ENCODE results near the gene TTLL9. TPM values are rescaled to one million over a fixed set of nuclear protein-coding genes. Genes with fewer than 3 reads are reported as not detected.

Gene TTLL9
- total and polyA plus RNA-seq, 2 of the 13 experiments (the other 11 are each of a cell fraction or from before 2014, with no cell fraction given), result not detected

DNA sequence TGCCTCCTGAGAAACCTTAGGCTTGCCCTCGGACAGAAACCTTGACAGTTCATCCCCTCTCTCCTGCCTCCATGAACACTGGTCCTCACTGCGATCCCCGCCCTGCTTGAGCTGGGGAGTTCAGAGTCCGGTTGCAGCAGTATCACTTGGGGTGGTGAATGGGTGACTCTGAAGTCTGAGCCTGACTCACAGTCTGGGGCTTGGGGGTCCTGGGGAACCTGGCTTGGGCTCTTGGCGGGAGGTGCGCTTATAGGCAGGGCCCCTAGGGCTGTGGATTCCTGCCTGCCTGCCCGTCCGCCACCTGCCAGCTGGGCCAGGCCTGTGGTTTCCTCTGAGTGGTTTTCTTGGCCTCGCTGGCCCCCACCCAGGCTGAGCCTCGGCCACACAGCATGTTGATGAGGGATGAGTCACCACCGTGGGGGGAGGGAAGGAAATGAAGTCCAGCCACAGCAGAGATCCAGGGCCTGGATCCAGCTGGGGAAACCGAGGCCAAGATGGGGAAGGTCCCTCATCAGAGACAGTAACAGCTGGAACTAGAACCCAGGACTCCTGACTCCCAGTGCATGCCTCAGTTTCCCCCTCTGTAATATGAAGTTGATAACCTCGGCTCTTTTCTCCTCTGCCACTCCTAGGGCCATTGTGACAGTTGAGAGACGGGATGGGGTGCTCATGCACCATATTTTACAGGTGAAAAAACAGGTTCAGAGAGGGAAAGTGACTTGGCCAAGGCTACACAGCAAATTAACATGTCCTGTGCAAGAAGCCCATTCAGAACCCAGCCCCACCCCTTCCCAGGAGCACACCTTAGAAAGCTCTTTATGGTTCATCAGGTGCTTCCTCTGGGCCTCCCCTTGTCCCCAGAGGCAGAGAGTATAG lies 34.2 kb upstream of the TTLL9 start:
- H3K4me1 ChIP-seq (ENCODE audit: insufficient read depth, low read length), result peaks cover 31% of the 10 kb centered on the region
- peaks cover 9 to 13% of the 10 kb centered on the region in 2 experiments; a peak in 3 of 5 replicates for H3K27me3 ChIP-seq (ENCODE audit: control insufficient read depth in 1 of 2, insufficient read depth in 2 of 2, low read length in 2 of 2)
- no peak overlapping the region for H3K9ac ChIP-seq (ENCODE audit: insufficient read depth, low read depth, low read length)
- ChIA-PET POLR2A (interaction anchor here (1.1 to 1.2 kb wide), 2 partner anchors 10 to 25 kb away, joined by 3 to 4 read pairs; no protein-coding TSS in a partner anchor), CTCF (ENCODE audit: low intra/inter-chr PET ratio, low total read pairs) (no interaction called here)
- H3K79me2 ChIP-seq (ENCODE audit: insufficient read depth, low read length), result no peaks in the 10 kb centered on the region
- H4K20me1 ChIP-seq (ENCODE audit: insufficient read depth, low read length), result no peaks in the 10 kb centered on the region
- H3K9me3 ChIP-seq (ENCODE audit: low read length), result no peaks in the 10 kb centered on the region
- H3K4me3 ChIP-seq (replicated peaks in 1 of 3; ENCODE audit: insufficient read depth in 1 of 3, low read depth in 2 of 3, low read length in 3 of 3), result peak overlapping the region in 2 of 3 experiments; percentile 3 to 55; a peak in 2 of 6 replicates
- H3K36me3 ChIP-seq (replicated peaks in 1 of 2; ENCODE audit: control insufficient read depth in 1 of 2, insufficient read depth in 2 of 2, low read length in 2 of 2), result no peaks in the 10 kb centered on the region
- 9% methylated on average over 14 of the region's 14 CpGs for WGBS (ENCODE audit: low lambda C conversion rate)
- BruUV-seq (replicated peaks), result no TSS peak
- intact Hi-C loops (cut with micrococcal nuclease; ENCODE audit: unreplicated experiment) (no loop called here), in situ Hi-C loops (cut with HindIII; ENCODE audit: extremely low pct_ligation_motif_present, low pct_unique_long_range_greater_than_20kb) (no loop called here)
- peak overlapping the region; percentile 9 for H2AFZ ChIP-seq (ENCODE audit: low read length)
- H3K27ac ChIP-seq (ENCODE audit: extremely low read length, insufficient read depth, low read length), result no peak overlapping the region
- ATAC-seq (peak; percentile 62), DNase-seq (ENCODE audit: low spot score) (peak; percentile 59), FAIRE-seq (peak; percentile 81)
- peak overlapping the region; percentile 61 for H3K4me2 ChIP-seq (ENCODE audit: low read depth, low read length)
- TF ChIP-seq KAT8 (CRISPR knock-in tag; IDR thresholded peaks at IDR 0.05), result 0 out of 2 replicates have a peak, but pooled peaks have one; percentile 26
- no peak for TF ChIP-seq MIER2 (CRISPR knock-in tag; IDR thresholded peaks at IDR 0.05)
- no peak for TF ChIP-seq MAFG (CRISPR knock-in tag; IDR thresholded peaks at IDR 0.05)
- TF ChIP-seq, protein P1, sequence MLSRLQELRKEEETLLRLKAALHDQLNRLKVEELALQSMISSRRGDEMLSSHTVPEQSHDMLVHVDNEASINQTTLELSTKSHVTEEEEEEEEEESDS (CRISPR knock-in tag; IDR thresholded peaks at IDR 0.05; ENCODE audit: borderline replicate concordance), result no peak
- TF ChIP-seq, protein P2, sequence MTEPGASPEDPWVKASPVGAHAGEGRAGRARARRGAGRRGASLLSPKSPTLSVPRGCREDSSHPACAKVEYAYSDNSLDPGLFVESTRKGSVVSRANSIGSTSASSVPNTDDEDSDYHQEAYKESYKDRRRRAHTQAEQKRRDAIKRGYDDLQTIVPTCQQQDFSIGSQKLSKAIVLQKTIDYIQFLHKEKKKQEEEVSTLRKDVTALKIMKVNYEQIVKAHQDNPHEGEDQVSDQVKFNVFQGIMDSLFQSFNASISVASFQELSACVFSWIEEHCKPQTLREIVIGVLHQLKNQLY (CRISPR knock-in tag; IDR thresholded peaks at IDR 0.05), result no peak
- TF ChIP-seq, protein P3, sequence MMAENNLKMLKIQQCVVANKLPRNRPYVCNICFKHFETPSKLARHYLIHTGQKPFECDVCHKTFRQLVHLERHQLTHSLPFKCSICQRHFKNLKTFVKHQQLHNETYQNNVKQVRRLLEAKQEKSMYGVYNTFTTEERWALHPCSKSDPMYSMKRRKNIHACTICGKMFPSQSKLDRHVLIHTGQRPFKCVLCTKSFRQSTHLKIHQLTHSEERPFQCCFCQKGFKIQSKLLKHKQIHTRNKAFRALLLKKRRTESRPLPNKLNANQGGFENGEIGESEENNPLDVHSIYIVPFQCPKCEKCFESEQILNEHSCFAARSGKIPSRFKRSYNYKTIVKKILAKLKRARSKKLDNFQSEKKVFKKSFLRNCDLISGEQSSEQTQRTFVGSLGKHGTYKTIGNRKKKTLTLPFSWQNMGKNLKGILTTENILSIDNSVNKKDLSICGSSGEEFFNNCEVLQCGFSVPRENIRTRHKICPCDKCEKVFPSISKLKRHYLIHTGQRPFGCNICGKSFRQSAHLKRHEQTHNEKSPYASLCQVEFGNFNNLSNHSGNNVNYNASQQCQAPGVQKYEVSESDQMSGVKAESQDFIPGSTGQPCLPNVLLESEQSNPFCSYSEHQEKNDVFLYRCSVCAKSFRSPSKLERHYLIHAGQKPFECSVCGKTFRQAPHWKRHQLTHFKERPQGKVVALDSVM (CRISPR knock-in tag; IDR thresholded peaks at IDR 0.05), result no peak
- TF ChIP-seq ZNF225 (CRISPR knock-in tag; IDR thresholded peaks at IDR 0.05), result peak; percentile 79; the same call in 1 of the 2 replicates
- TF ChIP-seq, protein P4, sequence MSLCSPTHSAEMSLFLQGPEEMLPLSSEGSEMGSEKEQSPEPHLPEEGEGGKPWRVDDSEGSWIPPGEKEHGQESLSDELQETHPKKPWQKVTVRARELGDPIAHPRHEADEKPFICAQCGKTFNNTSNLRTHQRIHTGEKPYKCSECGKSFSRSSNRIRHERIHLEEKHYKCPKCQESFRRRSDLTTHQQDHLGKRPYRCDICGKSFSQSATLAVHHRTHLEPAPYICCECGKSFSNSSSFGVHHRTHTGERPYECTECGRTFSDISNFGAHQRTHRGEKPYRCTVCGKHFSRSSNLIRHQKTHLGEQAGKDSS (CRISPR knock-in tag; IDR thresholded peaks at IDR 0.05; ENCODE audit: borderline replicate concordance, low read depth), result no peak
- TF ChIP-seq, protein P5, sequence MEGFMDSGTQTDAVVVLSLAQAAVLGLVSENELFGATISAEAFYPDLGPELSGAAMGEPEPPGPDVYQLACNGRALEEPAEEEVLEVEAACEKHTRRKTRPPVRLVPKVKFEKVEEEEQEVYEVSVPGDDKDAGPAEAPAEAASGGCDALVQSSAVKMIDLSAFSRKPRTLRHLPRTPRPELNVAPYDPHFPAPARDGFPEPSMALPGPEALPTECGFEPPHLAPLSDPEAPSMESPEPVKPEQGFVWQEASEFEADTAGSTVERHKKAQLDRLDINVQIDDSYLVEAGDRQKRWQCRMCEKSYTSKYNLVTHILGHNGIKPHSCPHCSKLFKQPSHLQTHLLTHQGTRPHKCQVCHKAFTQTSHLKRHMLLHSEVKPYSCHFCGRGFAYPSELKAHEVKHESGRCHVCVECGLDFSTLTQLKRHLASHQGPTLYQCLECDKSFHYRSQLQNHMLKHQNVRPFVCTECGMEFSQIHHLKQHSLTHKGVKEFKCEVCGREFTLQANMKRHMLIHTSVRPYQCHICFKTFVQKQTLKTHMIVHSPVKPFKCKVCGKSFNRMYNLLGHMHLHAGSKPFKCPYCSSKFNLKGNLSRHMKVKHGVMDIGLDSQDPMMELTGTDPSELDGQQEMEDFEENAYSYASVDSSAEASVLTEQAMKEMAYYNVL (CRISPR knock-in tag; IDR thresholded peaks at IDR 0.05; ENCODE audit: borderline replicate concordance), result no peak
- TF ChIP-seq, protein P6, sequence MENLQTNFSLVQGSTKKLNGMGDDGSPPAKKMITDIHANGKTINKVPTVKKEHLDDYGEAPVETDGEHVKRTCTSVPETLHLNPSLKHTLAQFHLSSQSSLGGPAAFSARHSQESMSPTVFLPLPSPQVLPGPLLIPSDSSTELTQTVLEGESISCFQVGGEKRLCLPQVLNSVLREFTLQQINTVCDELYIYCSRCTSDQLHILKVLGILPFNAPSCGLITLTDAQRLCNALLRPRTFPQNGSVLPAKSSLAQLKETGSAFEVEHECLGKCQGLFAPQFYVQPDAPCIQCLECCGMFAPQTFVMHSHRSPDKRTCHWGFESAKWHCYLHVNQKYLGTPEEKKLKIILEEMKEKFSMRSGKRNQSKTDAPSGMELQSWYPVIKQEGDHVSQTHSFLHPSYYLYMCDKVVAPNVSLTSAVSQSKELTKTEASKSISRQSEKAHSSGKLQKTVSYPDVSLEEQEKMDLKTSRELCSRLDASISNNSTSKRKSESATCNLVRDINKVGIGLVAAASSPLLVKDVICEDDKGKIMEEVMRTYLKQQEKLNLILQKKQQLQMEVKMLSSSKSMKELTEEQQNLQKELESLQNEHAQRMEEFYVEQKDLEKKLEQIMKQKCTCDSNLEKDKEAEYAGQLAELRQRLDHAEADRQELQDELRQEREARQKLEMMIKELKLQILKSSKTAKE (CRISPR knock-in tag; IDR thresholded peaks at IDR 0.05; ENCODE audit: borderline replicate concordance), result no peak
- TF ChIP-seq PITX1 (CRISPR knock-in tag; IDR thresholded peaks at IDR 0.05), result no peak
- TF ChIP-seq ELF1 (CRISPR knock-in tag; IDR thresholded peaks at IDR 0.05), result no peak
- peak; percentile 76 for TF ChIP-seq ZNF629 (CRISPR knock-in tag; conservative IDR thresholded peaks at IDR 0.05)

All from HepG2 (cell line).